Endothelial cell of umbilical vein (primary cell): ENCODE measurements around the gene PKMYT1. TPM values are rescaled to one million over a fixed set of nuclear protein-coding genes. Genes with fewer than 3 reads are reported as not detected.

Source experiments
- BruUV-seq: library from RNA; stranded (reverse); fragments of 400-500 nt; replicated peaks from 2 replicates; lab custom pipeline; 2021; lab: Mats Ljungman, UMichigan
- CTCF ChIA-PET: fragments of 300-600, 350-600 bp; sonication (Branson Sonifier 250); formaldehyde crosslinking; loops from one replicate; lab custom pipeline; 2021; ENCODE audit warnings: antibody characterized with exemption, inconsistent platforms; lab: Charles Lee
- POLR2A ChIA-PET: fragments of 300-600, 350-600 bp; sonication (Branson Sonifier 250); formaldehyde crosslinking; loops from one replicate; lab custom pipeline; 2021; ENCODE audit warnings: antibody characterized with exemption, inconsistent platforms; lab: Charles Lee
- DNase-seq: peaks from one replicate; pipeline ENCODE4 v3.0.0-alpha.2; 2011; ENCODE audit warnings: low read depth, low spot score
- FAIRE-seq: peaks from 2 replicates; lab custom pipeline; 2011; peaks lifted over from hg19 to GRCh38; lab: Jason Lieb, UNC
- H2AFZ ChIP-seq: 2 replicates; pipeline ENCODE4 v1.6.0; 2012; ENCODE audit warnings: low read depth, low read length, control low read depth, inconsistent platforms
- H3K27ac ChIP-seq: 2 replicates; pipeline ENCODE4 v1.5.1; 2011; ENCODE audit warnings: low read depth, mild to moderate bottlenecking, control low read depth, low read length, moderate library complexity; ENCODE audit not compliant: insufficient read depth
- H3K27me3 ChIP-seq, 2 experiments: 2 replicates each; pipeline versions ENCODE4 v1.6.0 to v1.6.1; 2011; ENCODE audit warnings: low read length in 2 of 2, mixed read lengths in 1 of 2; ENCODE audit not compliant: control insufficient read depth in 2 of 2, insufficient read depth in 2 of 2
- H3K36me3 ChIP-seq, 2 experiments: 2 replicates in 1 of 2; 3 replicates in 1 of 2; pipeline ENCODE4 v1.5.1; 2011; ENCODE audit warnings: low read length in 2 of 2, mild to moderate bottlenecking in 1 of 2, moderate library complexity in 1 of 2; ENCODE audit not compliant: control insufficient read depth in 2 of 2, insufficient read depth in 2 of 2; ENCODE audit errors: extremely low read depth in 1 of 2
- H3K4me1 ChIP-seq: 3 replicates; pipeline ENCODE4 v1.5.1; 2011; ENCODE audit warnings: mild to moderate bottlenecking, low read length; ENCODE audit not compliant: control insufficient read depth, insufficient read depth; ENCODE audit errors: extremely low read depth
- H3K4me2 ChIP-seq: 2 replicates; pipeline ENCODE4 v1.6.1; 2011; ENCODE audit warnings: low read length, control low read depth, mixed read lengths; ENCODE audit not compliant: insufficient read depth
- H3K4me3 ChIP-seq, 3 experiments: fragments of 200-600 bp in 1 of 3; sonication (generic), shearing (Covaris generic) in 1 of 3; replicated peaks in 1 of 3; 2 replicates each; pipeline ENCODE4 v1.5.1; 2011 to 2016; ENCODE audit warnings: control low read depth in 3 of 3, low read length in 3 of 3, mild to moderate bottlenecking in 2 of 3, inconsistent platforms in 1 of 3, low read depth in 1 of 3, moderate library complexity in 1 of 3; ENCODE audit not compliant: insufficient read depth in 1 of 3
- H3K79me2 ChIP-seq: 2 replicates; pipeline ENCODE4 v1.6.0; 2012; ENCODE audit warnings: low read length, inconsistent platforms; ENCODE audit not compliant: control insufficient read depth, insufficient read depth
- H3K9ac ChIP-seq: replicated peaks from 2 replicates; pipeline ENCODE3; 2011; ENCODE audit warnings: low read length, control low read depth; ENCODE audit not compliant: insufficient read depth; ENCODE audit errors: extremely low read depth
- H3K9me1 ChIP-seq: replicated peaks from 3 replicates; pipeline ENCODE4 v1.6.0; 2011; ENCODE audit warnings: mild to moderate bottlenecking, low read length; ENCODE audit not compliant: control insufficient read depth, insufficient read depth; ENCODE audit errors: extremely low read depth
- H3K9me3 ChIP-seq: replicated peaks from 2 replicates; pipeline ENCODE4 v1.5.1; 2012; ENCODE audit warnings: low read length, inconsistent platforms; ENCODE audit not compliant: control insufficient read depth, insufficient read depth
- H4K20me1 ChIP-seq: replicated peaks from 2 replicates; pipeline ENCODE3; 2011; ENCODE audit warnings: mild to moderate bottlenecking, low read length; ENCODE audit not compliant: control insufficient read depth, insufficient read depth; ENCODE audit errors: extremely low read depth
- CTCF ChIP-seq, 2 donors: IDR thresholded peaks; 1 replicate in 1 of 2; 2 replicates in 1 of 2; pipeline ENCODE4 v1.5.1; 2011; ENCODE audit warnings: low read length in 2 of 2, mild to moderate bottlenecking in 2 of 2, moderate library complexity in 2 of 2, control low read depth in 1 of 2, inconsistent platforms in 1 of 2, low read depth in 1 of 2; ENCODE audit not compliant: insufficient read depth in 1 of 2; ENCODE audit errors: extremely low read depth in 1 of 2
- EZH2 ChIP-seq: IDR thresholded peaks from 2 replicates; pipeline ENCODE4 v1.6.1; 2012; ENCODE audit warnings: borderline replicate concordance, low read depth, mild to moderate bottlenecking, moderate library complexity, low read length, inconsistent platforms; ENCODE audit not compliant: severe bottlenecking
- GATA2 ChIP-seq: IDR thresholded peaks from 2 replicates; pipeline ENCODE4 v1.7.0; 2011; ENCODE audit warnings: low read depth, mild to moderate bottlenecking, moderate library complexity, mixed read lengths, low read length; ENCODE audit not compliant: insufficient read length, insufficient read depth
- JUN ChIP-seq: IDR thresholded peaks from 2 replicates; pipeline ENCODE4 v1.6.1; 2011; ENCODE audit warnings: borderline replicate concordance, low read depth; ENCODE audit not compliant: insufficient read length, insufficient read depth
- MAX ChIP-seq: IDR thresholded peaks from 2 replicates; pipeline ENCODE4 v1.6.1; 2011; ENCODE audit not compliant: insufficient read depth, insufficient read length
- POLR2A ChIP-seq: IDR thresholded peaks from 2 replicates; pipeline ENCODE4 v1.6.1; 2012; ENCODE audit warnings: low read depth, mild to moderate bottlenecking, control low read depth, low read length
- POLR2AphosphoS5 ChIP-seq: IDR thresholded peaks from 2 replicates; pipeline ENCODE4 v1.6.1; 2012; ENCODE audit warnings: low read depth, mild to moderate bottlenecking, control low read depth, low read length, moderate library complexity; ENCODE audit not compliant: insufficient read depth
- dilution Hi-C: fragments of 300-500 bp; cut with MboI; formaldehyde crosslinking; loops from one replicate; pipeline ENCODE4 v1.15.0; 2019; ENCODE audit warnings: low sequenced_read_pairs; ENCODE audit not compliant: extremely low pct_ligation_motif_present
- intact Hi-C: fragments of 100-400 bp; cut with micrococcal nuclease; formaldehyde crosslinking; loops from one replicate; pipeline ENCODE4 v1.10.0; 2022
- polyA plus RNA-seq, 4 experiments: library from polyadenylated mRNA; depleted of rRNA in 3 of 4; stranded (reverse) in 3 of 4; unstranded in 1 of 4; fragments of >200 nt; gene quantifications; 2 replicates each; pipeline versions ENCODE4 v1.2.1 to v1.2.3, GENCODE V29; 2011 to 2012; ENCODE audit warnings: missing spikeins in 1 of 4
- total RNA-seq: library from RNA; stranded (reverse); gene quantifications from 2 replicates; pipeline ENCODE4 v1.2.3, GENCODE V29; 2021

Gene PKMYT1
- total and polyA plus RNA-seq, 2 donors (not counting 3 experiments of a cell fraction or from before 2014, with no cell fraction given) = 26.1 to 48.5 TPM

DNA sequence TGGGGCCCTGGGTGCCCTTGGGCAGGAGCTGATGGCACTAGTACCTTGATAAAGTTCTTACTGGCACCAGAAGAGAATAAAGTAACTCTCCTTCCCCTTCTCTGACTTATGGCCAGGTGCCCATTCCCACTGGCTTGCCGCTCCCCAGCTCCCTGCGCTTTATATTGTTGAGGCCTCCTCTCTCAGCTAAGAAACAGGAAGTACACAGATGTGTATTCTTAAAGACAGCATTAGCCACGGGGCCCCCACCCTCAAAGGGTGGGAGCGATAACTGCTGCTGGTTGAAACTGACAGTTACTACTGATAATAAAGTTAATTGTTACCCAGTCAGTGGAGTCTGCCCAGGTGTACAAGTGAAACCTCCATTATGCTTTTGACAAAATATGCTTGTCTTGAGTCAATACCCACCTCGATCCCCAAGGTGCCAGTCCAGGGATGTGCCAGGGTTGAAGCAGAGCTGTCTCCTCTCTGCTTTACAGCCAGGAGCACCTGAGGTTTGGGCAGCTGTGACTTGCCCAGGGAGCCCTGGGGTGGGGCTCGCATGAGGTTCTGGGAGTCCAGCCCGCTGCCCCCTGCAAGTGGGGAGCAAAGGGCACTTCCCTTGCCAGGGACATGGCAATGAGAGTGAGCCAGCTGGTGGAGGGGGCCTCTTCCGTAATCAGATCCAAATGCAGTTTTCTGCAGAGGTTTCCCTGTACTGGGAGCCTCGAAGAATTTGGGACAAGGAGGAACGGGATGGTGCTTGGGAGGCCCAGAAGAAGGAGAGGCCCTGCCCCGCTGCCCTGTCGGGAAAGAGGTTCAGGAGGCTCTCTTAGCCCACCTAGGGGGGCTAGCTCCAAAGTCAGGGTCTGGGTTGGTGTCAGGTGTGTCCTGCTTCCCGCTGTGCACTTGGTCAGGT, 27.1 kb upstream of the PKMYT1 start:
- intact Hi-C loops = no loop called here
- POLR2A ChIA-PET = interaction anchor here (1.8 kb wide), 1 partner anchor 13 kb away, joined by 11 read pairs; the partner anchor contains the start of gene TNFRSF12A
- no peak for FAIRE-seq

More for the DNA sequence above, 27.1 kb upstream of the PKMYT1 start:
- H3K4me1 ChIP-seq = peaks cover 16% of the 10 kb centered on the region
- CTCF ChIA-PET = interaction anchor here (1.7 to 1.8 kb wide), 3 partner anchors 13 to 25 kb away, joined by 6 to 10 read pairs (median 8); partner anchors contain the start of gene TNFRSF12A
- H3K9ac ChIP-seq = no peak overlapping the region
- dilution Hi-C loops = no loop called here
- no peaks in the 10 kb centered on the region for H3K9me3 ChIP-seq
- H3K27ac ChIP-seq = no peak overlapping the region
- H3K4me3 ChIP-seq = no peak overlapping the region
- TF ChIP-seq JUN (no peak), EZH2 (no peak), GATA2 (no peak), MAX (no peak), POLR2AphosphoS5 (no peak), CTCF (IDR thresholded peaks at IDR 0.05; ENCODE audit: extremely low read depth in 1 of 2, insufficient read depth in 1 of 2, low read depth in 1 of 2, low read length in 2 of 2) (no peak), POLR2A (no peak)
- peaks cover 7 to 8% of the 10 kb centered on the region in 2 experiments for H3K27me3 ChIP-seq
- no peaks in the 10 kb centered on the region for H3K9me1 ChIP-seq
- H3K4me2 ChIP-seq = no peak overlapping the region
- H4K20me1 ChIP-seq = no peaks in the 10 kb centered on the region
- no peaks in the 10 kb centered on the region for H3K79me2 ChIP-seq
- no peak for DNase-seq
- peak overlapping the region; percentile 77 for H2AFZ ChIP-seq
- no TSS peak for BruUV-seq
- H3K36me3 ChIP-seq = no peaks in the 10 kb centered on the region
